T1000 (cell line): ENCODE measurements around the gene TMEM161A.
"Not testable (repeated sequence)": the region's sequence is repeated elsewhere in the genome, so short reads cannot be mapped to it uniquely, and the experiment has no call there.

ENCODE experiments used
- DNase-seq: peaks from one replicate; lab custom pipeline; 2025; ENCODE audit warnings: mixed read lengths; lab: John Stamatoyannopoulos, UW

The TMEM161A gene

GRCh38 chr19:19138109-19138981 is at the start of gene TMEM161A:
Gene TMEM161A (minus strand): TSS chr19:19138478. CDS start chr19:19138428, 50 bp downstream.
- peak; percentile 96 for DNase-seq

GRCh38 chr19:19186742-19187141 is 48.5 kb upstream of the TMEM161A start:
- DNase-seq, result no peak

DNA sequence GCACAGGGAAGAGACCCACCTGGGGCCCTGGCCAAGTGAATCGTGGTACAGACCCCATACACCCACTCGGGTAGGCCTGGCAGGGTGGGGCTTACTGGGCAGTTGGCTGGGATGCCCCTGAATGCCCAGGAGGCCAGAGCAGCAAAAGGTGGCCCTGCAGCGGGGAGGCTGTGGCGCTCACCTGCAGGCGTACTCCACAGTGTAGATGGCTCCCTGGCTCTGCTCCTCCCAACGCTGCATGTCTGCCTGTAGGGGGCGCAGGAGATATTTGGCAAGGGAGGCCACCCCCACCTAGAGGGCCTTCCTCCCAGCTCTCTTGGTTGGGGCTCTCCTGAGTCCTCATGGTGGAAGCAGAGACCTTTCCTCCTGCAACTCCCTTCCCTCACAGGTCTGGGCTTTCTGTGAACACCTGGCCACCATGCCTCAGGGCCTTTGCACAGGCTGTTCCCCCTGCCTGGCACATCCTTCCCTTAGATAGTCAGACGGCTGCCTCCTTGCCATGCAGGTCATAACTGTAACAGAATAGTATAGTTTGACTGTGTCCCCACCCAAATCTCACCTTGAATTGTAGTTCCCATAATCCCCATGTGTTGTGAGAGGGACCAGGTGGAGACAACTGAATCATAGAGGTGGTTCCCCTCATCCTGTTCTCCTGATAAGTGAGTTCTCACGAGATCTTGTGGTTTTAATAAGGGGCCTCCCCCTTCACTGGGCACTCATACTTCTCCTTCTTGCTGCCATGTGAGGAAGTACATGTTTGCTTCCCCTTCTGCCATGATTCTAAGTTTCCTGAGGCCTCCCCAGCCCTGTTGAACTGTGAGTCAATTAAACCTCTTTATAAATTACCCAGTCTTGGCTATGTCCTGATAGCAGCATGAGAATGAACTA is 47.8 kb upstream of the TMEM161A start:
- DNase-seq, result no peak

- DNase-seq, result no peak
Measured at GRCh38 chr19:19181488-19181998, 43.3 kb upstream of the TMEM161A start.

- no peak for DNase-seq
Measured at GRCh38 chr19:19179548-19180441, 41.5 kb upstream of the TMEM161A start.

- DNase-seq, result no peak
Measured at GRCh38 chr19:19176950-19177349, 38.7 kb upstream of the TMEM161A start.

DNA sequence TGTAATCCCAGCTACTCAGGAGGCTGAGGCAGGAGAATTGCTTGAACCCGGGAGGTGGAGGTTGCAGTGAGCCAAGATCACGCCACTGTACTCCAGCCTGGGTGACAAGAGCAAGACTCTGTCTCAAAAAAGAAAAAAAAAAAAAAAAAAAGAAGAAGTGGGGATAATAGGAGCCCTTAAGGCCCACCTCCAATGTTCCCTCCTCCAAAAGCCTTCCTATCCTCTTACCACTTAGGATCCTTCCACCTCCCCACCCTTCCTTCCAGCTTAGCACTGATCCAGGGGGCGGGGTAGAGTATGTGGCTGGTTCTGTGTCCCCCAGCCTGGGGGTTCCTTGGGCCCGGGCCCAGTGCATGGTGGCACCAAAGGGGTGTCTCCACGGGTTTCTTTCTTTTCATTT is 35.0 kb upstream of the TMEM161A start:
- not testable (repeated sequence) for DNase-seq

GRCh38 chr19:19171821-19172532 is 33.7 kb upstream of the TMEM161A start:
- no peak for DNase-seq

GRCh38 chr19:19170873-19171672 is 32.8 kb upstream of the TMEM161A start:
- no peak for DNase-seq

- DNase-seq, result no peak
Measured at GRCh38 chr19:19170053-19170872, 32.0 kb upstream of the TMEM161A start, which contains the start of gene MEF2B. Gene MEF2B (minus strand): TSS chr19:19170263. CDS start chr19:19150735, 19,528 bp downstream.

GRCh38 chr19:19169236-19170052 is 31.2 kb upstream of the TMEM161A start:
- DNase-seq, result no peak

DNA sequence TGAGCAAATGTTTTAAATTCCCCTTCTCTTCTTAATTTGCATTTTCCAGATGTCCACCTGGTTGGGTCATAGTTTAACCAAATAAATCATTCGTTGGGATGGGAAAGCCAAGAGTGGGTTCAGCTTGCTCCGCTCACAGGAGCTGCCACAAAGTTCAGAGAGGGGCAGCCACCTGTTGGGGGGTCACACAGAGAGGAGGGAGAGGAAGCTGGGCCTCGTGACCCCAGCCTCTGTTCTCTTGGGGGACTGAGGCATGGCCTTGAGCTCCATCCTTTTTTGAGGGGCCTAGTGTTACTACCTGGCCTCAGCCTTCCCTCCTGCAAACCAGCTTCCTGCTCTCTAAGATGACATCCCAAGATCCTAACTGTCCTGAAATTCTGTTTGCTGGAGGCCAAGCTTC is 29.3 kb upstream of the TMEM161A start:
- no peak for DNase-seq

DNA sequence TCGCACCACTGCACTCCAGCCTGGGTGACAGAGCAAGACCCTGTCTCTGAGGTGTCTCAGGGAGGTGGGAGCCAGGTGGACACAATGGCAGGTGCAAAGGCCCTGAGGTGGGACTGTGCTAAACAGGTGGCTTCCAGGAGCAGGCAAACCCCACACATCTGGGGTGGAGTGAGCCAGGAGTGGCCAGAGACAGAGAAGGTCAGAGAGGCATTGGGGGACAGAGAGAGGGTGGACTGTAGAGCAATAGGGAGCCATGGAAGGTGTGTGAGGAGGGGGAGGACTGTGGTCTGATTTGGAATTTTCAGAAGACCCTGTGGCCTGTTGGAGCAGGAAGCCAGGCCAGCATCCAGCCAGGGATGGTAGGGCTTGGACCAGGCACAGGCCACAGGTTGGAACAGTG is 27.1 kb upstream of the TMEM161A start:
- no peak for DNase-seq

- no peak for DNase-seq
Measured at GRCh38 chr19:19162495-19162894, 24.2 kb upstream of the TMEM161A start.

DNA sequence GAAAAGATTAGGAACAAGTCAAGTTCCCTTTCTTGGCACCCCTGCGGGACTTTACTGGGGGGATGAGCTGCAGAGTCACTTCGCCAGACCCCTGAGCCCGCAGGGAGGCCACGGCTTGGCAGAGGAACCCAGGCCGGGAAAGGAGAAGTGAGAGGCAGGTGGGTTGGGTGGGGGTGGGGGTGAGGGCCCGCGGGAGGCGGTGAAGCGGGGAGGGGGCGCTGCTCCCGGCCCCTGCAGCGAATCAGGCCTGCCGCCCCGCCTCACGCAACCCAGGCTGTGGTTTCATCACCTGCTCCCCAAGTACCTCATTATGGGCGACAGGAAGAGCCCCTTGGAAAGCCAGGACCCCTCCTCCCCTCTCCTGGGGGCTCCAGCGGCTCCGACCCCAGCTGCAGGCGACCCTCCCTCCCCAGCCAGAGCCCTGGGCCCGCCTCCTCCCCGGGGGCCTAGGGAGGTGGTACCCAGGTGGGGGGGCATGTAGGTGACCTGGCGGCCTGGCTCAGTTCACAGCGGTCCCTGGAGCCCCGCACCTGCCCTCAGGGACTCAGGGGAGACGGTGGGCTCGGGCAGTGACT is 22.3 kb upstream of the TMEM161A start:
- no peak for DNase-seq

DNA sequence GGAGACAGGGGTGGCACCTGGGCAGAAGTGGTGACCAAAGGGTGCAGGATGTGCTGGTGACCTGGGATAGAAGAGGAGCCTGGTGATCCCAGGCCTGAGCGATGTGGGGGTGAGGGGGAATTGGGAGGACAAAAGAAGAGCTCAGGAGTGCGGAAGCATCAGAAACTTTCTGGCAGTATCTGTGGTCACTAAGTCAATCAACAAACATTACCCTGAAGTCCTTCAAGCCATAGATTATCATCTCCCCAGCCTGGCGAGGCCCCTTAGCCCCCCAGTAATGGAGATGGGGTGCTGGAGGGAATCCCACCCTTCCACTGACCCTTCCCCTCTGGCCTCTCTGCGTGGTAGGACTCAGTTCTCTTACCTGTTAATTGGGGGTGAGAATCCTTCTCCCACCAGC is 21.3 kb upstream of the TMEM161A start:
- no peak for DNase-seq

- DNase-seq, result no peak
Measured at GRCh38 chr19:19157808-19158207, 19.5 kb upstream of the TMEM161A start.
